PC-9 (cell line): Measurements from ENCODE around the gene PRDM2. TPM values are rescaled to one million over a fixed set of nuclear protein-coding genes. Genes with fewer than 3 reads are reported as not detected.

ENCODE experiments used
- BruUV-seq: library from RNA; stranded (reverse); fragments of 400-500 nt; replicated peaks from 2 replicates; lab custom pipeline; 2021; lab: Mats Ljungman, UMichigan
- CTCF ChIA-PET: fragments of 300-600 bp; sonication (Branson Sonifier 250); formaldehyde crosslinking; loops from one replicate; lab custom pipeline; 2022; ENCODE audit warnings: antibody characterized with exemption; lab: Charles Lee
- POLR2A ChIA-PET: fragments of 300-600 bp; sonication (Branson Sonifier 250); formaldehyde crosslinking; loops from one replicate; lab custom pipeline; 2022; ENCODE audit warnings: antibody characterized with exemption; ENCODE audit not compliant: unreplicated experiment; lab: Charles Lee
- DNase-seq, 2 experiments: peaks; one replicate each; pipeline versions ENCODE4 v3.0.0 to v3.0.0-alpha.2; 2015 to 2022; ENCODE audit warnings: mixed read lengths in 1 of 2
- H2AFZ ChIP-seq: fragments of 200-600 bp; sonication (generic); 2 replicates; pipeline ENCODE4 v1.8.1; 2017; ENCODE audit warnings: antibody characterized with exemption
- H3F3A ChIP-seq: fragments of 200-600 bp; sonication (generic); 2 replicates; pipeline ENCODE4 v1.8.1; 2017; ENCODE audit warnings: antibody characterized with exemption, mild to moderate bottlenecking, low read depth; ENCODE audit not compliant: insufficient read depth
- H3K27ac ChIP-seq: fragments of 200-600 bp; sonication (generic); 2 replicates; pipeline ENCODE4 v1.6.1; 2016; ENCODE audit warnings: mixed run types
- H3K27me3 ChIP-seq: fragments of 200-600 bp; sonication (generic); 2 replicates; pipeline ENCODE4 v1.6.1; 2016; ENCODE audit warnings: low read depth, mixed run types; ENCODE audit not compliant: insufficient read depth
- H3K36me3 ChIP-seq: fragments of 200-600 bp; sonication (generic); 2 replicates; pipeline ENCODE4 v1.6.1; 2016; ENCODE audit warnings: low read depth, mixed run types
- H3K4me1 ChIP-seq: fragments of 200-600 bp; sonication (generic); replicated peaks from 2 replicates; pipeline ENCODE4 v1.6.1; 2016; ENCODE audit warnings: mixed run types; ENCODE audit not compliant: insufficient read depth
- H3K4me2 ChIP-seq: fragments of 200-600 bp; sonication (generic); 2 replicates; pipeline ENCODE4 v1.6.1; 2017; ENCODE audit warnings: mixed run types
- H3K4me3 ChIP-seq: fragments of 200-600 bp; sonication (generic); 2 replicates; pipeline ENCODE4 v1.6.1; 2016; ENCODE audit warnings: mixed run types
- H3K79me2 ChIP-seq: fragments of 200-600 bp; sonication (generic); 2 replicates; pipeline ENCODE4 v1.6.1; 2017; ENCODE audit warnings: low read depth, mixed run types
- H3K9me2 ChIP-seq: fragments of 200-600 bp; sonication (generic); 2 replicates; pipeline ENCODE4 v1.8.1; 2017; ENCODE audit warnings: mild to moderate bottlenecking; ENCODE audit not compliant: insufficient read depth
- H3K9me3 ChIP-seq: fragments of 200-600 bp; sonication (generic); 2 replicates; pipeline ENCODE4 v1.8.1; 2016; ENCODE audit warnings: low read depth; ENCODE audit not compliant: insufficient read depth
- H4K20me1 ChIP-seq: fragments of 200-600 bp; sonication (generic); 2 replicates; pipeline ENCODE4 v1.8.1; 2017; ENCODE audit not compliant: insufficient read depth
- EZH2 ChIP-seq: fragments of 200-600 bp; sonication (generic); IDR thresholded peaks from 2 replicates; pipeline ENCODE4 v1.8.0; 2017; ENCODE audit warnings: antibody characterized with exemption, low read depth
- intact Hi-C: fragments of 100-400 bp; cut with micrococcal nuclease; formaldehyde crosslinking; loops from one replicate; pipeline ENCODE4 v1.10.0; 2022; ENCODE audit not compliant: unreplicated experiment
- total RNA-seq: library from RNA; stranded (reverse); gene quantifications from 2 replicates; pipeline ENCODE4 v1.2.3, GENCODE V29; 2021
- TF ChIP-seq, protein P1 (sequence below): fragments of 200-600 bp; sonication (generic); conservative IDR thresholded peaks from 2 replicates; pipeline ENCODE4 v1.6.1; 2017; ENCODE audit warnings: mixed run types, antibody characterized with exemption, mild to moderate bottlenecking, moderate library complexity

The PRDM2 gene
- total RNA-seq, 1 experiment from 2014 or later = 32.1 TPM

DNA sequence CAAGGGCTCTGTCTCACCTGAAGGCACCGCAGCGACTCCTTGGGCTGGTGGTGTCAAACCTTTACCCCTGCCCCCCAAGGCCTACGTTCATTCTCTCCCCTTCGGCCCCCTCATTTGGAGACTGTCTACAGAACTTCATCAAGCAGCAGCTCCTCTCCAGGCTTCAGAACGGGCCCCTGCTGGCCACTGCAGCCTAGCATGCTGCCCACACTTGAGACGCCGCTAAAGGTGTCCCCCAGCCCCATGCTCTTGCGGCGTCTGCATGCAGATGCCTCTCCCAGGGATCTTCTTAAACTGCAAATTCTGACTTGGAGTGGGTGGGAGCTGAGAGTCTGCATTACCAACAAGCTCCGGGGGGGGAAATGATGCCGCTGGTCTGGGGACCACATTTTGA is 104.2 kb downstream of the PRDM2 start:
- H3K9me2 ChIP-seq = no peaks in the 10 kb centered on the region
- H3F3A ChIP-seq = no peaks in the 10 kb centered on the region
- no peaks in the 10 kb centered on the region for H3K79me2 ChIP-seq
- intact Hi-C loops = no loop called here
- POLR2A ChIA-PET = no interaction called here
- no peaks in the 10 kb centered on the region for H4K20me1 ChIP-seq
- no peaks in the 10 kb centered on the region for H3K4me1 ChIP-seq
- no peaks in the 10 kb centered on the region for H3K27me3 ChIP-seq
- no peak overlapping the region for H2AFZ ChIP-seq
- CTCF ChIA-PET = no interaction called here
- BruUV-seq = no TSS peak
- H3K4me3 ChIP-seq = no peak overlapping the region
- H3K4me2 ChIP-seq = no peak overlapping the region
- no peak overlapping the region for H3K27ac ChIP-seq
- H3K36me3 ChIP-seq = no peaks in the 10 kb centered on the region
- TF ChIP-seq, protein P1, sequence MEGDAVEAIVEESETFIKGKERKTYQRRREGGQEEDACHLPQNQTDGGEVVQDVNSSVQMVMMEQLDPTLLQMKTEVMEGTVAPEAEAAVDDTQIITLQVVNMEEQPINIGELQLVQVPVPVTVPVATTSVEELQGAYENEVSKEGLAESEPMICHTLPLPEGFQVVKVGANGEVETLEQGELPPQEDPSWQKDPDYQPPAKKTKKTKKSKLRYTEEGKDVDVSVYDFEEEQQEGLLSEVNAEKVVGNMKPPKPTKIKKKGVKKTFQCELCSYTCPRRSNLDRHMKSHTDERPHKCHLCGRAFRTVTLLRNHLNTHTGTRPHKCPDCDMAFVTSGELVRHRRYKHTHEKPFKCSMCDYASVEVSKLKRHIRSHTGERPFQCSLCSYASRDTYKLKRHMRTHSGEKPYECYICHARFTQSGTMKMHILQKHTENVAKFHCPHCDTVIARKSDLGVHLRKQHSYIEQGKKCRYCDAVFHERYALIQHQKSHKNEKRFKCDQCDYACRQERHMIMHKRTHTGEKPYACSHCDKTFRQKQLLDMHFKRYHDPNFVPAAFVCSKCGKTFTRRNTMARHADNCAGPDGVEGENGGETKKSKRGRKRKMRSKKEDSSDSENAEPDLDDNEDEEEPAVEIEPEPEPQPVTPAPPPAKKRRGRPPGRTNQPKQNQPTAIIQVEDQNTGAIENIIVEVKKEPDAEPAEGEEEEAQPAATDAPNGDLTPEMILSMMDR = no peak
- TF ChIP-seq EZH2 = no peak
- no peak for DNase-seq
- no peaks in the 10 kb centered on the region for H3K9me3 ChIP-seq

DNA sequence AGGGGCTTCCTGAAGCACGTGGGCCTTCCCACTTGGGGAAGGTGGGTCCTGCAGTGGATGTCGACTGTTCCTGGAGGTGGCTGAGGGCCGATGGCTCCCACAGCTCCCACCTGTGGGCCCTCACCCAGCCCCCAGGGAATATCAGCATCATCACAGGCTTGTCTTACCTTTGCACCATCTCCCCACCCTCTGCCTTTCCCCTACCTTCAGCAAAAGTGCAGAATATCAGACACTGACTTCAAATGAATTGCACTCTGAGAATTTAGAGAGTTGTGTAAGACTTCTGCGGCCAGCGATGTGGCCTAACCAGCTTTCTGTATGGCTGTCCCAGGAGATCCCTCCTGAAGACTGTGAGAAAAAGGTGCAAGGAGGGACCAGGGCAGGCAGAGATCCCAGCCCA is 105.4 kb downstream of the PRDM2 start:
- ChIA-PET POLR2A (no interaction called here), CTCF (no interaction called here)
- H3K9me2 ChIP-seq = no peaks in the 10 kb centered on the region
- no peaks in the 10 kb centered on the region for H3K27me3 ChIP-seq
- no peaks in the 10 kb centered on the region for H3K36me3 ChIP-seq
- no peaks in the 10 kb centered on the region for H3K4me1 ChIP-seq
- H2AFZ ChIP-seq = no peak overlapping the region
- no peaks in the 10 kb centered on the region for H3K9me3 ChIP-seq
- no peaks in the 10 kb centered on the region for H3K79me2 ChIP-seq
- intact Hi-C loops = no loop called here
- BruUV-seq = no TSS peak
- no peak overlapping the region for H3K27ac ChIP-seq
- H3K4me3 ChIP-seq = no peak overlapping the region
- H3F3A ChIP-seq = no peaks in the 10 kb centered on the region
- TF ChIP-seq EZH2 = no peak
- TF ChIP-seq, protein P1 = no peak
- H4K20me1 ChIP-seq = no peaks in the 10 kb centered on the region
- H3K4me2 ChIP-seq = no peak overlapping the region
- DNase-seq = no peak

DNA sequence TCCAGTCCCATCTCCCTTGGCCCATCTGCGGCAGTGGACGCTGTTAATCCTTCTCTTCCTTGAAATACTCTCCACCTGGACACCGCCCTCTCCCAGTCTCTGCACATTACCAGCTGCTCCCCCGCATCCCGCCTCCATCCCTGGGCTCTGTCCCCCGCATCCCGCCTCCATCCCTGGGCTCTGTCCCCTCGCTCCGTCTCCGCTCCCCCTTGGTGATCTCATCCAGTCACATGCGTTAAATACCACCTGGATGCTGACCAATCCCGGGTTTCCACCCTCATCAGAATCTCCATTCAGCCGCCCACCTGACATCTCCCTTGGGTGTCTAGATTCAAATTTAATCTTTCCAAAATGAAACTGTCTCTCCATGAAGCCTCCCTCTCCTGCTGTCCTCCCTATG is 106.1 kb downstream of the PRDM2 start:
- Histone ChIP-seq H4K20me1 (no peaks in the 10 kb centered on the region), H3K36me3 (no peaks in the 10 kb centered on the region), H3K9me2 (no peaks in the 10 kb centered on the region), H3K27ac (no peak overlapping the region), H3F3A (no peaks in the 10 kb centered on the region), H3K4me3 (no peak overlapping the region), H3K4me2 (no peak overlapping the region), H3K27me3 (no peaks in the 10 kb centered on the region), H3K79me2 (no peaks in the 10 kb centered on the region), H3K4me1 (no peaks in the 10 kb centered on the region), H3K9me3 (no peaks in the 10 kb centered on the region), H2AFZ (no peak overlapping the region)
- TF ChIP-seq, protein P1 = no peak
- TF ChIP-seq EZH2 = no peak
- ChIA-PET CTCF (no interaction called here), POLR2A (no interaction called here)
- intact Hi-C loops = no loop called here
- DNase-seq = no peak
- BruUV-seq = no TSS peak
